Ectodermal cell (in vitro differentiated cells): Measurements from ENCODE around the gene SLTM. TPM values are rescaled to one million over a fixed set of nuclear protein-coding genes. Genes with fewer than 3 reads are reported as not detected.
A peak's percentile ranks its signal among the peaks of the same experiment; 100 is the strongest.

Experiments
- H3K27ac ChIP-seq: 2 replicates; pipeline ENCODE4 v1.7.0; 2013; ENCODE audit warnings: mild to moderate bottlenecking, low read depth, low read length; ENCODE audit not compliant: insufficient read depth, poor library complexity, severe bottlenecking
- H3K27me3 ChIP-seq: 2 replicates; pipeline ENCODE4 v1.7.0; 2013; ENCODE audit warnings: mild to moderate bottlenecking, low read length; ENCODE audit not compliant: insufficient read depth, control insufficient read depth, poor library complexity, severe bottlenecking
- H3K36me3 ChIP-seq: one replicate; pipeline ENCODE4 v1.7.0; 2013; ENCODE audit warnings: low read length; ENCODE audit not compliant: control insufficient read depth, insufficient read depth
- H3K4me1 ChIP-seq: one replicate; pipeline ENCODE4 v1.7.0; 2013; ENCODE audit warnings: low read length; ENCODE audit not compliant: control insufficient read depth, insufficient read depth
- H3K4me3 ChIP-seq: 2 replicates; pipeline ENCODE4 v1.7.0; 2013; ENCODE audit warnings: low read depth, low read length, control low read depth; ENCODE audit not compliant: insufficient read depth
- H3K9me3 ChIP-seq: 2 replicates; pipeline ENCODE4 v1.7.0; 2013; ENCODE audit warnings: mild to moderate bottlenecking, low read length, moderate library complexity; ENCODE audit not compliant: control insufficient read depth
- WGBS, 2 experiments: methylation state at CpG; one replicate each; pipeline ENCODE4 v1.1.7; 2013; ENCODE audit warnings: missing lambda C conversion rate in 2 of 2; 5-methylcytosine and 5-hydroxymethylcytosine counted together
- polyA plus RNA-seq, 4 experiments: library from polyadenylated mRNA; stranded (reverse); fragments of 50-300 nt; gene quantifications; one replicate each; pipeline ENCODE4 v1.2.3, GENCODE V29; 2013

Gene SLTM
- 112 TPM for polyA plus RNA-seq (2013, experiment 1 of 4)
- 105 TPM for polyA plus RNA-seq (2013, experiment 2 of 4)
- polyA plus RNA-seq (2013, experiment 3 of 4): 86.7 TPM
- 93.5 TPM for polyA plus RNA-seq (2013, experiment 4 of 4)

DNA sequence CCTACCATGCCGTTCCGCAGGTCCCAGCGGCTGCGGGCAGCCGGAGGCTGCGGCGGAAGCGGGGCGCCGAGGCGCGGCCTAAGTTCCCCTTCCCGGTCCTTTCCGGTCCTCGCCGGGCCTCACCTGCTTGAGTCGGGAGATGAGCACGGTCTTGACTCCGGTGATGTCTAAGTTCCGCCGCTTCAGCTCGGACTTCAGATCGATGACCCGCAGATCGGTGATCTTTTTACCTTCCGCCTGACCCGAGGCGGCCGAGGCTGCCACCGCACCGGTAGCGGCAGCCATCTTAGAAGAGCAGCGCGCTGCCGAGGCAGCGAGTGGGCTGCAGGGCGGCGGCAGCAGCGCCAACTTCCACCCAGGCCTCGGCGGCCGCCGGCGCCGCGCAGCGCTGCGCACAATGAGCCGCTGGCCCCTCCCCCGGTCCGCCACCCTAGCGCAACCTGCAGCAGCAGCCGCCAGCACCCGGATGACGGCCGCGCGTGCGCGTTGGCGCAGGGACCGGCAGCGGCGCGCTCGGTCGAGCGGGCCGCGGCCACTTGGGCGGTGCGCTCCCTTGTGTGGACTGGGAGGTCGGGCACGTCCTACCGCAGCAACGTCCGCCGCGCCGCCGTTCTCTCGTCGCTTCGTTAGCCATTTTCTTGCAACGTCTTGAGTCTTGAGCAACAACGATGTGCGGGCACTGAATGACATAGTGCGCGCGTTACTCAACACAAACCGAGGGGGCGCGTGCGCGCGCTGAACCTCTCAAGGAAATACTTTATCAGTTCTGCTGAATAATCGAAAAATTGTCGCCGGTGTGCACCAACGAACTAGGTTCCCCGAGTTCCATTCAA, at the start of gene SLTM:
TSS of gene SLTM (minus strand) at position 399 of the 833 bp plus-strand sequence. CDS start at position 285, 114 bp downstream.
- H3K27me3 ChIP-seq: no peaks in the 10 kb centered on the region
- peaks cover 3% of the 10 kb centered on the region for H3K36me3 ChIP-seq
- H3K27ac ChIP-seq: peak within 1 kb of the TSS; percentile 99
- no peaks in the 10 kb centered on the region for H3K9me3 ChIP-seq
- peak within 1 kb of the TSS; percentile 94 for H3K4me3 ChIP-seq
- WGBS, 2 experiments: 0% methylated on average over 101 of the region's 101 CpGs
- peaks cover 13% of the 10 kb centered on the region for H3K4me1 ChIP-seq

DNA sequence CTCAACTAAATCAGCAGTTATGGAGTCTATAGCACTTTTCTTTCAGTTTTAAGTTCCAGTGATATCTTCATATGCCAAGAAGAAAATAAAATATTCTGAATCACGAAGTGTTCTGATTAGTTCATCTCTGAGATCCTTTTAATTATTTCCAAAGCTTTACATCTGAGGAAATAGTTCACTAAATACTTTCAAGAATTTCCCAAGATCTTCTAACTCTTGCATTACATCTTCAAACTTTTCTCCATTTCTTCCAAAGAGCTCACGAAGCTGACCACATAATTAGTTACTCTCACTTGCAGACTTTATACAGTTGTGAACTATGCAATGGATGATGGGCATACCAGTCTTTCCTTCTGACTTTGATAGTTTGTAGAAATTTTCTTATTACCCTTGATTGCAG, 49.8 kb upstream of the SLTM start:
- H3K9me3 ChIP-seq: no peaks in the 10 kb centered on the region
- no peaks in the 10 kb centered on the region for H3K27me3 ChIP-seq
- no peaks in the 10 kb centered on the region for H3K4me1 ChIP-seq
- H3K4me3 ChIP-seq: no peak overlapping the region
- H3K27ac ChIP-seq: no peak overlapping the region
- 84 to 86% methylated on average over 2 of the region's 2 CpGs for WGBS, 2 experiments
- no peaks in the 10 kb centered on the region for H3K36me3 ChIP-seq

DNA sequence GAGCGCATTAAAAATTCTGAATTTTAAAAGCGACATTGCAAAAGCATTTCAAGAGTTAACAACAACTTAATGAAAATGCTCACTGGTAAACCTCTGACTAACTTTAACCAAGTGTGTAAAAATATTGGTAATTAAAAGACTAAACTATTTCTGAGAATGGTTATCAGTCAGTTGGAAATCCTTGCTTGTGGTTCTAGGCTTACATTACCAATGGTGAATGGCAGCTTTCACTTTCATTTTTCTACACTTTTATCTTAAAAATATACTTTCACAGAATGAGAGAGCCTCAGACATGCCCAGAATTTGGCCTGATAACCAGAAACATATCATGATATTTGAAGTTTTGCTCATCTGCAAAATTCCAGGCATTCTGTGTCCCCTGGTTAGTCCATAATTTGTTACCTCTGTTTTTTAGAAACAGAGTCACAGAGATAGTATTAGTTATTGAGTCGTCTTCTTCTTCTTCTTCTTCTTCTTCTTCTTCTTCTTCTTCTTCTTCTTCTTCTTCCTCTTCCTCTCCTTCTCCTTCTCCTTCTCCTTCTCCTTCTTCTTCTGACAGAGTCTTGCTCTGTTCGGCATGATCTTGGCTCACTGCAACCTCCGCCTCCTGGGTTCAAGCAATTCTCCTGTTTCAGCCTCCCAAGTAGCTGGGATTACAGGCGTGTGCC, 48.5 kb upstream of the SLTM start:
- H3K27me3 ChIP-seq: no peaks in the 10 kb centered on the region
- 90% methylated on average over 5 of the region's 6 CpGs for WGBS, 2 experiments
- no peak overlapping the region for H3K4me3 ChIP-seq
- H3K4me1 ChIP-seq: no peaks in the 10 kb centered on the region
- H3K27ac ChIP-seq: no peak overlapping the region
- no peaks in the 10 kb centered on the region for H3K9me3 ChIP-seq
- no peaks in the 10 kb centered on the region for H3K36me3 ChIP-seq

DNA sequence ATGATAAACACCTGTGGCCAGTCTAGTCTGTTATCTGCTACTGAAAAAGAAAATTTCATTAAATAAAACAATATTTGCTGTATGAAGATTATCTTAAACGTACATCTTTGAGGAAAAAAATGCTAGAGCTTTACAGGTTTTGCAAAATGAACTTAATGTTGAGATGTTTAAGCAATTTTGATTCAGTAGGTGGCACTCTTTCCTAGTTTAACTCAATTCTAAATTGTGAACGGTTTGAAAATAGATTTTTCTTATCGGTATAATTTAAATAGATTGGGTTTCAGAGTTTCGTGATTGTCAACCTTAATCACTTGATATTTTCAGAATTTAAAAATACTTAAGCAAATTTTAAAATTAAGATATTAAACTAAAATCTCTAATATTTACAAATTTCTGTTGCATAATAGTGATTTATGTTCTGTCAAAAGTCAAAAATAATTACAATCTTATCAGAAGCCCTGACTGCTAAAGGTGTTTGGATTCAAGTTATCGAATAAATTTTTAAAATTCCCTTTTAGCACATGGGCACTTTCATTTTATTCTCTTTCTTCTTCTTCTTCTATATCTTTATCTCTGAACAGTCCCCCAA, 47.0 kb upstream of the SLTM start:
- 22 to 41% methylated on average over 3 of the region's 5 CpGs for WGBS, 2 experiments
- H3K4me3 ChIP-seq: no peak overlapping the region
- no peak overlapping the region for H3K27ac ChIP-seq

DNA sequence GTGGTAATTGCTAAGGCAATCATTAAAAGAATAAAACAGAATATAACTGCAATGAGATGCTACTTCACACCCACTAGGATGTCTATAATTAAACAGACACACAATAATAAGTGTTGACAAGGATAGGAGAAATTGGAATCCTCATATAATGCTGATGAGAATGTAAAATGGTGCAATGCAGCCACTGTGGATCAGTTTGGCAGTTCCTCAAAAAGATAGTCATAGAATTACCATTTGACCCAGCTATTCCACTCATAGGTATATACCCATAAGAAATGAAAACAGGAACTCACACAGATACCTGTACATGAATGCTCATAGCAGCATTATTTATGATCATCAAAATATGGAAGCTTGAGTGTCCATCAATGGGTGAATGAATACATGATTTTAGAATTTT, 44.4 kb upstream of the SLTM start:
- H3K27ac ChIP-seq: no peak overlapping the region

More for the DNA sequence above, 47.0 kb upstream of the SLTM start:
- H3K9me3 ChIP-seq: no peaks in the 10 kb centered on the region
- H3K27me3 ChIP-seq: no peaks in the 10 kb centered on the region
- H3K36me3 ChIP-seq: no peaks in the 10 kb centered on the region
- H3K4me1 ChIP-seq: no peaks in the 10 kb centered on the region

DNA sequence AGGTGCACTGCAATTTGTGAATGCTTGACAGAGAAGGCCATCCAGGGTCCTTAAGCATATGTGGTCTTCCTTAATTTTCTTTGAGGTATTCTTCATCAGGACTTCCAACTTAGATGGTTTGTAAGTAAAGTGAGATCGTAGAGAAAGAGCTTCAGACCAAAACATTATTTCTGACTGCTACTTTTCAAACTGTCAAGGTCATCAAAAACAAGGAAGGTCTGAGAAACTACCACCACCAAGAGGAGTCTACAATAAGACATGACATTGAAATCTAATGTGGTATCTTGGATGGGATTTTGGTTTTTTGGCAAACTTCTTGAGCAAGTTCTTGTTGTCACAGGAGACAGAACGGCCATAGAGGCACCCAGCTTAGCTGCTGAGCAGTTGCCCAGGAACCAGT, 34.0 kb upstream of the SLTM start:
- Histone ChIP-seq H3K4me3 (no peak overlapping the region), H3K9me3 (no peaks in the 10 kb centered on the region), H3K36me3 (no peaks in the 10 kb centered on the region), H3K4me1 (no peaks in the 10 kb centered on the region), H3K27me3 (no peaks in the 10 kb centered on the region), H3K27ac (no peak overlapping the region)
- 82 to 95% methylated on average over 1 to 2 of the region's 2 CpGs for WGBS, 2 experiments

More for the DNA sequence above, 44.4 kb upstream of the SLTM start:
- no peaks in the 10 kb centered on the region for H3K4me1 ChIP-seq
- H3K27me3 ChIP-seq: no peaks in the 10 kb centered on the region
- no peak overlapping the region for H3K4me3 ChIP-seq
- H3K36me3 ChIP-seq: no peaks in the 10 kb centered on the region
- H3K9me3 ChIP-seq: no peaks in the 10 kb centered on the region

DNA sequence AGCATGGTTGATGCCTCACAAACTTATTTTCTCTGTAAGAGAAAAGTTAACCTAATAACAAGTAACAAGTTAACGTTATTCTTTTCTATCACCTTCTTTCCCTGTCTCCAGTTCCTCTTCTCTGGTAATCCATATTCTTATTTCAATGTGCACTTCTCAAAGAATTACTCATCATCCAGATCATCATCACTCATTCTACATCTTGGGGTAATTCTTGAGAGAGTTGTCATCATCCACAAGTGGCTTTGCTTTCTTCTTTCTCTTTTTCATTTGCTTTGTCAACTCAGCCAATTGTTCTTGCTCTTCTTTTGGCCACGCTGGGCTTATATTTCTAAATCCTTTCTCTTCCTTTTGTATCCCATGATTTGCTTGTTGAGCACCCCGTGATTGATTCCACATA, 33.2 kb upstream of the SLTM start:
- Histone ChIP-seq H3K9me3 (no peaks in the 10 kb centered on the region), H3K27ac (no peak overlapping the region), H3K27me3 (no peaks in the 10 kb centered on the region), H3K4me1 (no peaks in the 10 kb centered on the region), H3K36me3 (no peaks in the 10 kb centered on the region), H3K4me3 (no peak overlapping the region)
- WGBS, 2 experiments: 89% methylated on average over 3 of the region's 3 CpGs

DNA sequence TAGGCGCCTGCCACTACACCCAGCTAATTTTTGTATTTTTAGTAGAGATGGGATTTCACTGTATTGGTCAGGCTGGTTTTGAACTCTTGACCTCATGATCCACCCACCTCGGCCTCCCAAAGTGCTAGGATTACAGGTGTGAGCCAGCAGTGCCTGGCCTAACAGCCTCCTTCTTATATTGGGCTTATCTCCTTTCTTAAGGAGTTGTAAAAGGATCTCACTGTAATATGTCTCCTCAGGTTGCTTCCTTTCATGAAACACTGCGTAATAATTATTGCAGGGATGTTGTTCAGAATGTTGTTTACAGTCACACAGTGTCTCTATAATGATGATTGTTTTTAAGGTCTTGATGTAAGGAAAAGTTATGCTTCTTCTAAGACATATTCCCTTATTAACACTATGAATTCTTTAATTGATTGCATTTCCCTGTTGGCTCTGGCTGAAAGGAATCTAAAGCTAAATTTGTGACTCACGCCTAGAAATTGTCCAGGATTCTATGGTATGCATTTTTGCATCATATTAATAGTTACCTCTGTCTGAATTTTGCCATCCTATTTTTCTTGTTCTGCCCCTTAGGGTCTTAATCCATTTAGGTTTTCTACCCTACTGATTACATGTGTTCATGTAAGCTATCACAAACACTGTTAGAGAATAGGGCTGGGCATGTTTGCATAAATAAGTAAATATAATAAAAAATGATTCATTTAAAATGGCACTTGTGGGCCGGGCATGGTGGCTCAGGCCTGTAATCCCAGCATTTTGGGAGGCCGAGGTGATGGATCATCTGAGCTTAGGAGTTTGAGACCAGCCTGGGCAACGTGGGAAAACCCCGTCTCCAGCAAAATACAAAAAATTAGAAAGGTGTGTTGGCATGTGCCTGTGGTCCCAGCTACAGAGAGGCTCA, 29.4 kb upstream of the SLTM start:
- no peak overlapping the region for H3K4me3 ChIP-seq
- H3K9me3 ChIP-seq: no peaks in the 10 kb centered on the region
- H3K4me1 ChIP-seq: no peaks in the 10 kb centered on the region
- H3K27ac ChIP-seq: no peak overlapping the region
- H3K36me3 ChIP-seq: no peaks in the 10 kb centered on the region
- WGBS, 2 experiments: 91 to 96% methylated on average over 8 of the region's 8 CpGs
- H3K27me3 ChIP-seq: no peaks in the 10 kb centered on the region

DNA sequence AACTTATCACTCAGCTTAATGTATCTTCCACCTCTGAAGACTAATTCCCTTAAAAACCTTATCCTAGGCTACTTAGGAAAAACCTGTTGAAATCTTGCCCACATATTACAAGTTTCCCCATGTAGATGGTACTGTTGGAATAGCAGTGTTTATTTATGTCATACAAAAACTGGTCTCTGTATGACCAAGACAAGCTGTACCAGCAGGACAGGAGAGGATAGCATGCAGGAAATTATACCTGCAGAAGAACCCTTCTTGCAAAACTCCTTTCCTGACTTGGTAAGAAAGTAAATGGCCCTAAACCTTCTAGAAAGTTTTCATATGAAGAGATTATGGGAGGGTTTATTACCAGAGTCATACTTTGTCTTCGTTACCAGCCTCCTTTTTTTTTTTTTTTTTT, 28.7 kb upstream of the SLTM start:
- WGBS, 2 experiments: no CpG with 5 or more reads among the region's 1 CpG
- Histone ChIP-seq H3K9me3 (no peaks in the 10 kb centered on the region), H3K4me1 (no peaks in the 10 kb centered on the region), H3K4me3 (no peak overlapping the region), H3K36me3 (no peaks in the 10 kb centered on the region), H3K27me3 (no peaks in the 10 kb centered on the region), H3K27ac (no peak overlapping the region)
